Endodermal cell (in vitro differentiated cells): ENCODE data around the gene CRKL. TPM values are rescaled to one million over a fixed set of nuclear protein-coding genes. Genes with fewer than 3 reads are reported as not detected.
A peak's percentile ranks its signal among the peaks of the same experiment; 100 is the strongest.

Source experiments
- DNase-seq: peaks from one replicate; pipeline ENCODE4 v3.0.0-alpha.2; 2017
- H3K27ac ChIP-seq: 2 replicates; pipeline ENCODE4 v1.5.1; 2013; ENCODE audit warnings: mild to moderate bottlenecking, low read depth, low read length, moderate library complexity
- H3K27me3 ChIP-seq: 2 replicates; pipeline ENCODE4 v1.6.1; 2013; ENCODE audit warnings: mild to moderate bottlenecking, low read length, moderate library complexity; ENCODE audit not compliant: insufficient read depth, control insufficient read depth, poor library complexity, severe bottlenecking
- H3K36me3 ChIP-seq: 2 replicates; pipeline ENCODE4 v1.7.0; 2013; ENCODE audit warnings: mild to moderate bottlenecking, low read length, moderate library complexity; ENCODE audit not compliant: control insufficient read depth, insufficient read depth
- H3K4me1 ChIP-seq: one replicate; pipeline ENCODE4 v1.7.0; 2013; ENCODE audit warnings: low read length; ENCODE audit not compliant: control insufficient read depth, insufficient read depth
- H3K4me3 ChIP-seq: 2 replicates; pipeline ENCODE4 v1.5.1; 2013; ENCODE audit warnings: mild to moderate bottlenecking, low read length, moderate library complexity
- H3K9ac ChIP-seq: 2 replicates; pipeline ENCODE4 v1.6.1; 2013; ENCODE audit warnings: mild to moderate bottlenecking, low read length, moderate library complexity; ENCODE audit not compliant: poor library complexity, severe bottlenecking; ENCODE audit errors: extremely low read depth
- H3K9me3 ChIP-seq: 2 replicates; pipeline ENCODE4 v1.6.1; 2013; ENCODE audit warnings: mild to moderate bottlenecking, low read length, moderate library complexity; ENCODE audit not compliant: control insufficient read depth
- H3K27ac Mint-ChIP-seq: 2 replicates; pipeline ENCODE4 v1.8.0; 2020; ENCODE audit warnings: mixed read lengths
- H3K27me3 Mint-ChIP-seq: 2 replicates; pipeline ENCODE4 v1.8.0; 2021; ENCODE audit warnings: mild to moderate bottlenecking, mixed read lengths; ENCODE audit not compliant: insufficient read depth
- H3K36me3 Mint-ChIP-seq: 2 replicates; pipeline ENCODE4 v1.8.0; 2020; ENCODE audit warnings: low read depth, mixed read lengths
- H3K4me1 Mint-ChIP-seq: 2 replicates; pipeline ENCODE4 v1.8.0; 2020; ENCODE audit warnings: mixed read lengths
- H3K4me3 Mint-ChIP-seq: 2 replicates; pipeline ENCODE4 v1.8.0; 2020; ENCODE audit warnings: mild to moderate bottlenecking, moderate library complexity, mixed read lengths
- H3K9me3 Mint-ChIP-seq: 2 replicates; pipeline ENCODE4 v1.8.0; 2020; ENCODE audit warnings: mild to moderate bottlenecking, mixed read lengths
- WGBS, 2 experiments: methylation state at CpG; one replicate each; pipeline versions ENCODE4 v1.1.5 to v1.1.7; 2013; ENCODE audit warnings: missing lambda C conversion rate in 2 of 2, mixed read lengths in 1 of 2; ENCODE audit not compliant: insufficient coverage in 1 of 2, insufficient read length in 1 of 2; 5-methylcytosine and 5-hydroxymethylcytosine counted together
- total RNA-seq, 2 donors: library from RNA; stranded (reverse); fragmentation: NEBNext Ultra II Directional in 1 of 2; extraction: Animal tissue kit (Norgen Biotek cat#: 25700) in 1 of 2; gene quantifications; 2 replicates in 1 of 2; 3 replicates in 1 of 2; pipeline ENCODE4 v1.2.1, GENCODE V29; 2021
- TF ChIP-seq, protein P1 (sequence below): fragments of 200-600 bp; sonication (generic); conservative IDR thresholded peaks from 2 replicates; pipeline ENCODE4 v1.5.0; 2021; ENCODE audit warnings: antibody characterized with exemption, mild to moderate bottlenecking

CRKL gene
- total RNA-seq, 2 donors from 2014 or later, result 89.5 to 104 TPM

DNA sequence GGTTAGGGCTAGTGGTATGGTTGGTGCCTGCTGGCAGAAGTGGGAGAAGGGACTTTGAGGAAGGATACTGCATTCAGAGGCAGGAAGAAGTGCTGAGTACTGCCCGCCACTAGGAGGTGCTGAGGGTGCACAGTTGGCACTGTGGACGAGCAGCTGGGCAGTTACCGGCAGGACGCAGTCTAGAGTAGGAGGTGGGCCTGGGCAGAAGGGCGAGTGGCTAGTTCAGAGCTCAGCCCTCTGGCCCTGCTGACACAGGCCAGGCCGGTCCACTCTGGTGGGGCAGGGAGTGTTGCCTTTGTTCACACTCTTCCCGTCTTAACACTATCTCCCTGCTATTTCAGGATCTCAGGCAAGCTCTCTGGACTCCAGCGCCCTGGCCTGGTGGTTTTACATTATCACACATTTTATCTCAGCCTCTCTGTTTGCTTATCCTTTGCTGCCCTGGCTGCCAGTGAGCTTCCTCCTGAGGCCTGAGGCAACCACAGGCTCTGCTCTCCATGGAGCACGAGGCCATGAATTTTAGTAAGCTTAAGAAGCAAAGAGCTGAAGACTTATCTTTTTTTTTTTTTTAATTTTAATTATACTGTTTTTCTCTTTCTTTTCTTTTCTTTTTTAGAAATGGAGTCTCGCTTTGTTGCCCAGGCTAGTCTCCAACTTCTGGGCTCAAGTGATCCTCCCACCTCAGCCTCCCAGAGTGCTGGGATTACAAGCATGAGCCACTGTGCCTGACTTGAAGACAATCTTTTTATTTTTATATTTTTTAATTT is 31.5 kb upstream of the CRKL start:
- TF ChIP-seq, protein P1, sequence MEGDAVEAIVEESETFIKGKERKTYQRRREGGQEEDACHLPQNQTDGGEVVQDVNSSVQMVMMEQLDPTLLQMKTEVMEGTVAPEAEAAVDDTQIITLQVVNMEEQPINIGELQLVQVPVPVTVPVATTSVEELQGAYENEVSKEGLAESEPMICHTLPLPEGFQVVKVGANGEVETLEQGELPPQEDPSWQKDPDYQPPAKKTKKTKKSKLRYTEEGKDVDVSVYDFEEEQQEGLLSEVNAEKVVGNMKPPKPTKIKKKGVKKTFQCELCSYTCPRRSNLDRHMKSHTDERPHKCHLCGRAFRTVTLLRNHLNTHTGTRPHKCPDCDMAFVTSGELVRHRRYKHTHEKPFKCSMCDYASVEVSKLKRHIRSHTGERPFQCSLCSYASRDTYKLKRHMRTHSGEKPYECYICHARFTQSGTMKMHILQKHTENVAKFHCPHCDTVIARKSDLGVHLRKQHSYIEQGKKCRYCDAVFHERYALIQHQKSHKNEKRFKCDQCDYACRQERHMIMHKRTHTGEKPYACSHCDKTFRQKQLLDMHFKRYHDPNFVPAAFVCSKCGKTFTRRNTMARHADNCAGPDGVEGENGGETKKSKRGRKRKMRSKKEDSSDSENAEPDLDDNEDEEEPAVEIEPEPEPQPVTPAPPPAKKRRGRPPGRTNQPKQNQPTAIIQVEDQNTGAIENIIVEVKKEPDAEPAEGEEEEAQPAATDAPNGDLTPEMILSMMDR, result peak; percentile 98
- Histone ChIP-seq H3K27me3 (no peaks in the 10 kb centered on the region), H3K36me3 (peaks cover 27% of the 10 kb centered on the region), H3K4me3 (no peak overlapping the region), H3K27ac (peak overlapping the region; percentile 33), H3K9me3 (no peaks in the 10 kb centered on the region), H3K4me1 (peaks cover 5% of the 10 kb centered on the region), H3K9ac (peak overlapping the region; percentile 49)
- Mint-ChIP-seq H3K27ac (peak overlapping the region; percentile 96), H3K4me1 (peaks cover 23% of the 10 kb centered on the region), H3K9me3 (no peaks in the 10 kb centered on the region), H3K27me3 (no peaks in the 10 kb centered on the region), H3K4me3 (no peak overlapping the region), H3K36me3 (peaks cover 47% of the 10 kb centered on the region)
- 20 to 26% methylated on average over 5 to 10 of the region's 10 CpGs for WGBS, 2 experiments
- peak; percentile 96 for DNase-seq

DNA sequence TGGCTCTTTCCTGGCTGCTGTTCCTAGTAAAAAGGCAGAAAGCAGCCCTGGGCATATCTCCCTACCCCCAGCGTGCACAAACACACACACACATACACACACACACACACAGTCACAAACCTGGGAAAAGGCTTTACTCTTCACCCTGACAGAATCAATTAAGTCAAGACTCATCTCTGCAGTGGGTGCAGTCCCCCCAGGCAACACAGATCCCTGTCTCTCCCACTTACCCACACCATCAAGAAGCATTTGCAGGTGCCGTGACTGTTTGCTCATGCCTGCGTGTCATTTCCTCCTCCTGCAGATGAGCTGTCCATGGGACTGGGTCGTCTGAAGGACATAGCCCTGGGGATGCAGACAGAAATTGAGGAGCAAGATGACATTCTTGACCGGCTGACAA is 29.8 kb upstream of the CRKL start:
- WGBS, 2 experiments, result 89 to 93% methylated on average over 5 of the region's 5 CpGs
- H3K27me3 ChIP-seq, result no peaks in the 10 kb centered on the region
- peaks cover 23% of the 10 kb centered on the region for H3K36me3 ChIP-seq
- no peak for DNase-seq
- peaks cover 5% of the 10 kb centered on the region for H3K4me1 ChIP-seq
- Mint-ChIP-seq H3K4me1 (peaks cover 23% of the 10 kb centered on the region), H3K4me3 (no peak overlapping the region), H3K36me3 (peaks cover 36% of the 10 kb centered on the region), H3K9me3 (no peaks in the 10 kb centered on the region), H3K27ac (no peak overlapping the region), H3K27me3 (no peaks in the 10 kb centered on the region)
- H3K27ac ChIP-seq, result no peak overlapping the region
- TF ChIP-seq, protein P1, result no peak
- no peak overlapping the region for H3K9ac ChIP-seq
- no peak overlapping the region for H3K4me3 ChIP-seq
- no peaks in the 10 kb centered on the region for H3K9me3 ChIP-seq

DNA sequence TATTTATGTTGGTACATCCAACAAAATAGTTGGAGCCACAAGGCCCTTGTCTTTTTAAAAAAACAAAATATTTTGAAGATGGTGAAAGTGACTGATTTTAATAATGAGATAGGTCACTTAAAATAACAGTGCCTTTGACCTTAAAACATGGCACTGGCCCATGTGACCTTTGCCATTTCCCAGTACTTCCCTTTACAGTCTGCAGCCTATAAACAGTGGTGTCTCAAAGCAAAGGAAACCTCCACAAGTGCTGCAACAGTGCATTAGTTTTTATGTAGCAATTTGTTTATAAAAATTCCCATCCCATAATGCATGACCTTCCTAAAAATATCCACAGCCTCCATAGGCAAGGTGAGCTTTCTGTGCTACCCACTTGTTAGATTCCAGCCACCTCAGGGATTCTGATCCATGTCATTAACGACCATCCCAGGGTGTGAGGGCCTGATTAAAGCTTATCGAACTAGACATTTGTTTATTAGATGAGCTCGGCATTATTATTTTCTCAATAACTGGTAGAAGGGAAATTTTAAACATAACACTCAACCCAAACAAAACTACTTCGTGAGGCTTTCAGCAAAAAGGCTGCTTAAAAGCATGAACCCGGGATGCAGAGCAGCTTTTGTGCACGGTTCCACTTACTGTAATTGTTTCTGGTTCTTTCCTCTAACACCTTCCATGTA is 28.0 kb upstream of the CRKL start:
- Histone ChIP-seq H3K9me3 (no peaks in the 10 kb centered on the region), H3K9ac (no peak overlapping the region), H3K4me1 (peaks cover 5% of the 10 kb centered on the region), H3K36me3 (peaks cover 14% of the 10 kb centered on the region), H3K27ac (no peak overlapping the region), H3K4me3 (no peak overlapping the region), H3K27me3 (no peaks in the 10 kb centered on the region)
- WGBS, 2 experiments, result 90 to 98% methylated on average over 5 to 6 of the region's 6 CpGs
- Mint-ChIP-seq H3K27ac (no peak overlapping the region), H3K9me3 (no peaks in the 10 kb centered on the region), H3K36me3 (peaks cover 24% of the 10 kb centered on the region), H3K27me3 (no peaks in the 10 kb centered on the region), H3K4me3 (no peak overlapping the region), H3K4me1 (peaks cover 23% of the 10 kb centered on the region)
- TF ChIP-seq, protein P1, result no peak
- no peak for DNase-seq
